K562 (cell line): Measurements from ENCODE around the gene COL8A2. TPM values are rescaled to one million over a fixed set of nuclear protein-coding genes. Genes with fewer than 3 reads are reported as not detected.

ENCODE experiments used
- BRD4 ChIP-seq: fragments of 200-600 bp; sonication (generic); IDR thresholded peaks from 2 replicates; pipeline ENCODE4 v1.6.1; 2017; ENCODE audit warnings: inconsistent platforms
- PRPF4 ChIP-seq: fragments of 200-400 bp; formaldehyde crosslinking; IDR thresholded peaks from one replicate; pipeline ENCODE4 v1.6.1; 2017; ENCODE audit warnings: low read length, low read depth, mild to moderate bottlenecking; ENCODE audit not compliant: insufficient read depth, poor library complexity, severe bottlenecking
- REST ChIP-seq, 2 experiments: fragments of 450-650 bp; formaldehyde crosslinking in 1 of 2; IDR thresholded peaks; 2 replicates each; pipeline versions ENCODE4 v1.4.0 to v1.6.1; 2014 to 2020; ENCODE audit warnings: mild to moderate bottlenecking in 2 of 2, borderline replicate concordance in 1 of 2, low read depth in 1 of 2
- SNIP1 ChIP-seq: fragments of 450-650 bp; IDR thresholded peaks from 2 replicates; pipeline ENCODE4 v1.7.1; 2017; ENCODE audit warnings: low read depth, mild to moderate bottlenecking
- XRCC5 ChIP-seq: fragments of 200-400 bp; formaldehyde crosslinking; IDR thresholded peaks from 2 replicates; pipeline ENCODE4 v1.6.1; 2017; ENCODE audit warnings: low read depth, mild to moderate bottlenecking, low read length
- ZKSCAN3 ChIP-seq: fragments of 250-450 bp; sonication (Bioruptor Pico); IDR thresholded peaks from 2 replicates; pipeline ENCODE4 v1.4.0; 2020
- polyA plus RNA-seq, 8 experiments: library from polyadenylated mRNA; depleted of rRNA in 4 of 8; stranded (reverse) in 5 of 8; unstranded in 3 of 8; fragments of >200 nt; fragmentation: Nextera tagmentation in 2 of 8; fragmentation: Illumina TruSeq in 1 of 8; extraction: Ambion mirVana in 2 of 8; extraction: Trizol in 1 of 8; gene quantifications; 2 replicates each; pipeline versions ENCODE4 v1.2.1 to v1.2.3, GENCODE V29; 2011 to 2014; ENCODE audit warnings: inconsistent platforms in 1 of 8, missing spikeins in 1 of 8
- total RNA-seq, 7 experiments: library from RNA; depleted of rRNA in 6 of 7; stranded (reverse); fragments of >200 nt in 6 of 7; fragmentation: Illumina TruSeq in 2 of 7; extraction: Trizol in 2 of 7; gene quantifications; 2 replicates each; pipeline versions ENCODE4 v1.2.1 to v1.2.3, GENCODE V29; 2011 to 2021; ENCODE audit warnings: low replicate concordance in 1 of 7
- TF ChIP-seq, protein P1 (sequence below): fragments of 450-650 bp; IDR thresholded peaks from 2 replicates; pipeline ENCODE4 v1.6.1; 2016; ENCODE audit warnings: mild to moderate bottlenecking, moderate library complexity

Gene COL8A2
- total and polyA plus RNA-seq, 9 of the 15 experiments (the other 6 are each of a cell fraction or from before 2014, with no cell fraction given): 0.03 to 0.14 (median 0.04) TPM; not detected in 5

DNA sequence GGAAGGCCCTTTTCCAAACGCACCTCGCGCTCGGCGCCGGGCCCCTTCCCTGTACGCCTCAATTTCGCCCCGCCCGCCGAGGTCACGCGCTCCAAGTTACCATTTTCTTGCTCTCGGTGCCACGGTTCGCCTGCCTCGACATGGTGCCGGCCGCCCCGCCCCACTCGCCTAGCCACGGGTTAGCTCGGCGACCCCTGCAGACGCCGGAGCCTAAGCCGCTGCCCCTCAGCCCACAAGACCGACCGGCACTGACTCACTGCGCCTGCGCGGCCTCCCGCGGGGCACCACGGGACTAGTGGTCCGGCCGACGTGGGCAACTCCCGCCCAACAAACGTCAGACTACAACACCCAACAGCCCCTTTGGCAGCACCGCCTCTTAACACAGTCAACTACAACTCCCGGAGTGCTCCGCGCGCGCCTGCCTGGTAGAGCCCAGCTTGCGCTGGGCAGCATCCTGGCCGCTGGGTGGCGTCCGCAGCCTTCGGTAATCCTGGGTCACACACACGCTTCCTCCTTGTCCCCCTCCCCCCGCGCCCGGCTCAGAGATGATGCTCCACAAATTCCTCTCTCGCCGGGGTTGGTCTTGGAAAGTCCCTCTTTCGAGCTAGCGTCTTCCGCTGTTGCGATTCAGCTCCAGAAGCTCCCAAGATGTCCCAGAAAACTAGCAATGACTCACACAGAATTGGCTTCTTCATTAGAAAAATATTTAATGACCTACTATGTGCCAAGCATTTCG lies 24.4 kb upstream of the COL8A2 start, which contains the start of gene TRAPPC3 (continued):
- TF ChIP-seq, protein P1, sequence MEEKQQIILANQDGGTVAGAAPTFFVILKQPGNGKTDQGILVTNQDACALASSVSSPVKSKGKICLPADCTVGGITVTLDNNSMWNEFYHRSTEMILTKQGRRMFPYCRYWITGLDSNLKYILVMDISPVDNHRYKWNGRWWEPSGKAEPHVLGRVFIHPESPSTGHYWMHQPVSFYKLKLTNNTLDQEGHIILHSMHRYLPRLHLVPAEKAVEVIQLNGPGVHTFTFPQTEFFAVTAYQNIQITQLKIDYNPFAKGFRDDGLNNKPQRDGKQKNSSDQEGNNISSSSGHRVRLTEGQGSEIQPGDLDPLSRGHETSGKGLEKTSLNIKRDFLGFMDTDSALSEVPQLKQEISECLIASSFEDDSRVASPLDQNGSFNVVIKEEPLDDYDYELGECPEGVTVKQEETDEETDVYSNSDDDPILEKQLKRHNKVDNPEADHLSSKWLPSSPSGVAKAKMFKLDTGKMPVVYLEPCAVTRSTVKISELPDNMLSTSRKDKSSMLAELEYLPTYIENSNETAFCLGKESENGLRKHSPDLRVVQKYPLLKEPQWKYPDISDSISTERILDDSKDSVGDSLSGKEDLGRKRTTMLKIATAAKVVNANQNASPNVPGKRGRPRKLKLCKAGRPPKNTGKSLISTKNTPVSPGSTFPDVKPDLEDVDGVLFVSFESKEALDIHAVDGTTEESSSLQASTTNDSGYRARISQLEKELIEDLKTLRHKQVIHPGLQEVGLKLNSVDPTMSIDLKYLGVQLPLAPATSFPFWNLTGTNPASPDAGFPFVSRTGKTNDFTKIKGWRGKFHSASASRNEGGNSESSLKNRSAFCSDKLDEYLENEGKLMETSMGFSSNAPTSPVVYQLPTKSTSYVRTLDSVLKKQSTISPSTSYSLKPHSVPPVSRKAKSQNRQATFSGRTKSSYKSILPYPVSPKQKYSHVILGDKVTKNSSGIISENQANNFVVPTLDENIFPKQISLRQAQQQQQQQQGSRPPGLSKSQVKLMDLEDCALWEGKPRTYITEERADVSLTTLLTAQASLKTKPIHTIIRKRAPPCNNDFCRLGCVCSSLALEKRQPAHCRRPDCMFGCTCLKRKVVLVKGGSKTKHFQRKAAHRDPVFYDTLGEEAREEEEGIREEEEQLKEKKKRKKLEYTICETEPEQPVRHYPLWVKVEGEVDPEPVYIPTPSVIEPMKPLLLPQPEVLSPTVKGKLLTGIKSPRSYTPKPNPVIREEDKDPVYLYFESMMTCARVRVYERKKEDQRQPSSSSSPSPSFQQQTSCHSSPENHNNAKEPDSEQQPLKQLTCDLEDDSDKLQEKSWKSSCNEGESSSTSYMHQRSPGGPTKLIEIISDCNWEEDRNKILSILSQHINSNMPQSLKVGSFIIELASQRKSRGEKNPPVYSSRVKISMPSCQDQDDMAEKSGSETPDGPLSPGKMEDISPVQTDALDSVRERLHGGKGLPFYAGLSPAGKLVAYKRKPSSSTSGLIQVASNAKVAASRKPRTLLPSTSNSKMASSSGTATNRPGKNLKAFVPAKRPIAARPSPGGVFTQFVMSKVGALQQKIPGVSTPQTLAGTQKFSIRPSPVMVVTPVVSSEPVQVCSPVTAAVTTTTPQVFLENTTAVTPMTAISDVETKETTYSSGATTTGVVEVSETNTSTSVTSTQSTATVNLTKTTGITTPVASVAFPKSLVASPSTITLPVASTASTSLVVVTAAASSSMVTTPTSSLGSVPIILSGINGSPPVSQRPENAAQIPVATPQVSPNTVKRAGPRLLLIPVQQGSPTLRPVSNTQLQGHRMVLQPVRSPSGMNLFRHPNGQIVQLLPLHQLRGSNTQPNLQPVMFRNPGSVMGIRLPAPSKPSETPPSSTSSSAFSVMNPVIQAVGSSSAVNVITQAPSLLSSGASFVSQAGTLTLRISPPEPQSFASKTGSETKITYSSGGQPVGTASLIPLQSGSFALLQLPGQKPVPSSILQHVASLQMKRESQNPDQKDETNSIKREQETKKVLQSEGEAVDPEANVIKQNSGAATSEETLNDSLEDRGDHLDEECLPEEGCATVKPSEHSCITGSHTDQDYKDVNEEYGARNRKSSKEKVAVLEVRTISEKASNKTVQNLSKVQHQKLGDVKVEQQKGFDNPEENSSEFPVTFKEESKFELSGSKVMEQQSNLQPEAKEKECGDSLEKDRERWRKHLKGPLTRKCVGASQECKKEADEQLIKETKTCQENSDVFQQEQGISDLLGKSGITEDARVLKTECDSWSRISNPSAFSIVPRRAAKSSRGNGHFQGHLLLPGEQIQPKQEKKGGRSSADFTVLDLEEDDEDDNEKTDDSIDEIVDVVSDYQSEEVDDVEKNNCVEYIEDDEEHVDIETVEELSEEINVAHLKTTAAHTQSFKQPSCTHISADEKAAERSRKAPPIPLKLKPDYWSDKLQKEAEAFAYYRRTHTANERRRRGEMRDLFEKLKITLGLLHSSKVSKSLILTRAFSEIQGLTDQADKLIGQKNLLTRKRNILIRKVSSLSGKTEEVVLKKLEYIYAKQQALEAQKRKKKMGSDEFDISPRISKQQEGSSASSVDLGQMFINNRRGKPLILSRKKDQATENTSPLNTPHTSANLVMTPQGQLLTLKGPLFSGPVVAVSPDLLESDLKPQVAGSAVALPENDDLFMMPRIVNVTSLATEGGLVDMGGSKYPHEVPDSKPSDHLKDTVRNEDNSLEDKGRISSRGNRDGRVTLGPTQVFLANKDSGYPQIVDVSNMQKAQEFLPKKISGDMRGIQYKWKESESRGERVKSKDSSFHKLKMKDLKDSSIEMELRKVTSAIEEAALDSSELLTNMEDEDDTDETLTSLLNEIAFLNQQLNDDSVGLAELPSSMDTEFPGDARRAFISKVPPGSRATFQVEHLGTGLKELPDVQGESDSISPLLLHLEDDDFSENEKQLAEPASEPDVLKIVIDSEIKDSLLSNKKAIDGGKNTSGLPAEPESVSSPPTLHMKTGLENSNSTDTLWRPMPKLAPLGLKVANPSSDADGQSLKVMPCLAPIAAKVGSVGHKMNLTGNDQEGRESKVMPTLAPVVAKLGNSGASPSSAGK: no peak
- TF ChIP-seq REST (IDR thresholded peaks at IDR 0.05; ENCODE audit: borderline replicate concordance) (peak; percentile 96), REST (CRISPR knock-in tag; IDR thresholded peaks at IDR 0.05; ENCODE audit: low read depth) (peak; percentile 26; the same call in 1 of the 2 replicates), BRD4 (no peak), PRPF4 (no peak), ZKSCAN3 (no peak), XRCC5 (peak; percentile 86), SNIP1 (no peak)
